HG02981 (cell line): ENCODE measurements around the gene LLGL1.

Experiments
- ATAC-seq: cut with Tn5 transposase; IDR thresholded peaks from one replicate; pipeline ENCODE4 v1.9.1; 2021; ENCODE audit warnings: mild to moderate bottlenecking, moderate library complexity; ENCODE audit not compliant: unreplicated experiment

Gene LLGL1

DNA sequence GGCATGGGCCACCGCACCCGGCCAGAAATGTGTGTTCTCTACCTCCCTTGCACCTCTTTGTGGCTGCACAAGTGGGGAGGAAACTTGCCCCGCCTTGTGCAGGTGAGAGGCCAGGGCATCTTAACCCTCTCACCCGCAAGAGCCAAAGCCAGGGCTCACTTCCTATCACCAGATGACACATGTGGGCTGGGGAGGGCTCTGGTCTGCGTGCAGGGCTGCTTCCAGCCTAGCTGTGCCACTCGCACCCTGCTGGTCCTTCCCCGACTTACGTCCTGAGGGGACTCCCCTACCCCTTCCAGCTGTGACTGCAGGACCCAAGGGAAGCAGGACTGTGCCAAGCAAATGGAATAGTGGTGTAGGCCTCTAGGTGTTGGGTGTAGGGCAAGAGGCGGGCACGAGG lies 41.9 kb downstream of the LLGL1 start:
- ATAC-seq: no peak

- ATAC-seq: no peak
Observed at GRCh38 chr17:18267927-18268711, 42.7 kb downstream of the LLGL1 start.

GRCh38 chr17:18270046-18270931 lies 44.9 kb downstream of the LLGL1 start:
- ATAC-seq: no peak

- ATAC-seq: no peak
Observed at GRCh38 chr17:18277076-18277475, 51.6 kb downstream of the LLGL1 start.

GRCh38 chr17:18278867-18279266 lies 53.4 kb downstream of the LLGL1 start:
- no peak for ATAC-seq

DNA sequence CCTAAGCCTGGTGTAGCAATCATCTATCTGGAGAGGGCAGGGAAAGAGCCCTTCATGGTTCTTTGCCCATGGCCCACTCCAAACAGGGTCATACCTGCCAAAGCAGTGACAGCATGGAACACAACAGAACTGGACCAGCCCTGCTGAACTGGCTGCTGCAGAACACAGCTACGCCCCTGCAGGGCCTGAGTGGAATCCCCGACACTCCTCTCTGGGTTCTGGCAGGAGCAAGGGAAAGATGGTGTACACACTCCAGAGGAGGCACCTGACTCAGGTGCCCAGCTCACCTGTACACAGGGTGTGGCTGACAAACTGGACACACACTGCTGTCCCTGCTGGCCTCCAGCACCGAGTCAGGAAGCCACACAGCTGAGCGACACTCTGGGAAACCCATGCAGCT lies 54.8 kb downstream of the LLGL1 start:
- no peak for ATAC-seq

DNA sequence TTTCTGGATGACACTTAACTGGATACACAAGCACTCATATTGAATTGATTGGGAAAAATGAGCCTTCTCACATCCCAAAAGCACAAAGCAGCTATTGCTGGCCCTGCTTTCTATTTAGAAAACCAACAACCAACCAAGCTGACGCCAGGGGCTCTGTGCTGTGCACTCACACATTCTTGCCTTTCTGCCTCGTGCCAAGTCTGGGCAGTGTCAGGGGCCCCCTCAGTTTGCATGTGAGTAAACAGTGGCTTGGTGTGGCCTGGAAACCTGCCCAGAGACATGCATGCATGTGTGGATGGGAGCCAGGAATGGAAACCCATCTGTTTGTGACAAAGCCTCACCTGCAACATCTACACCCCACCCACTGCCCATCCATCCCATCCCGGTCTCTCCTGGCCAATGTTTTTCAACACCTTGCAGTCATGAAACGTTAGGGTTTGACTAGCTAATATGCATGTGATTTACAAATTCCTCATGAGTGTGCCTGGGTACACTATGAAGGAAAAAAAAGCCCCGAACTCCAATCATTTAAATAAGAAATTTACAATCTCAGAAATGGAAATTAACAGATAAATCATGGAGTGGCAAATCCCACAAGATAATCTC lies 55.4 kb downstream of the LLGL1 start:
- ATAC-seq: no peak

GRCh38 chr17:18281788-18282187 lies 56.4 kb downstream of the LLGL1 start:
- no peak for ATAC-seq

DNA sequence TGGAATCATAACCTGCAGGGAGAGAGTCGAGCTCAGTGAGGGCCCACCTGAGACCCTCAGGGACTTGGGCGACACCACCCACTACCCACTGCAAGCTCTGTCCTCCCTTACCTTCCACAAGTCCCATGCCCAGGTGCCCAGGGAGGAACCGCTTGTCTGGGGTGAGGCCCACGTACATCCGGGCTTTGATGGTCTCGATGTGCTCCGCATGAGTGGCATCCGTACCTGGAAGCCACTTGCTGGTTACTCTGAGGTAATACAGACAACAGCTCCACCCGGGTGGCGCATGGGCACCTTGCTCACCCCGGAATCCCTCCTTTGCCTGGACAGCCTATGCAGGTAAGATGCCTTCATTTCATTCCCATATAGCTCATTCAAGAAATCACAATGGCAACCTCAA lies 59.9 kb downstream of the LLGL1 start:
- no peak for ATAC-seq

GRCh38 chr17:18291718-18292540 lies 66.5 kb downstream of the LLGL1 start:
- no peak for ATAC-seq
